OCI-LY3 (cell line): Measurements from ENCODE around the gene CENPB.

Experiments used
- EZH2phosphoT487 ChIP-seq: fragments of 200-600 bp; shearing (Covaris generic); IDR thresholded peaks from 2 replicates; pipeline ENCODE4 v1.6.1; 2018; ENCODE audit warnings: antibody characterized with exemption, mixed run types, low read depth
- TF ChIP-seq, protein P1 (sequence below): fragments of 200-600, 300-600 bp; sonication (generic); IDR thresholded peaks from 2 replicates; pipeline ENCODE4 v1.5.1; 2014; ENCODE audit warnings: antibody characterized with exemption, low read length, low read depth

DNA sequence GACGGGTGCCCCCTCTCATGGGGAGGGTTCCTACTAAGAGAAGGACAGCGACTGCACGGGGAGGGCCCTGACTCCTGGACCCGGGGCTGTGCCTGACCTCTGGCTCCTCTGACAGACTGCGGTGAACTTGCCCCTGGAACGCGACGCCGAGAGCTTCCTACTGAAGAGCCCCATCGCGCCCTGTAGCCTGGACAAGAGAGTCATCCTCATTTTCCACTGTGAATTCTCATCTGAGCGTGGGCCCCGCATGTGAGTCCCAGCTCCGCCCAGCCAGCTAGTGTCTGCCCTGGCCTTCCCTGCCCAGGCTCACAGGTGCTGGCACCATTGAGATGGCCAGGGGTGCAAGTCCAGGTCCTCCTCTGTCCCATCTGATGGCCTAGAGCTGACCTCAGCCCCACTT is 16.7 kb upstream of the CENPB start:
- no peak for TF ChIP-seq EZH2phosphoT487
- TF ChIP-seq, protein P1, sequence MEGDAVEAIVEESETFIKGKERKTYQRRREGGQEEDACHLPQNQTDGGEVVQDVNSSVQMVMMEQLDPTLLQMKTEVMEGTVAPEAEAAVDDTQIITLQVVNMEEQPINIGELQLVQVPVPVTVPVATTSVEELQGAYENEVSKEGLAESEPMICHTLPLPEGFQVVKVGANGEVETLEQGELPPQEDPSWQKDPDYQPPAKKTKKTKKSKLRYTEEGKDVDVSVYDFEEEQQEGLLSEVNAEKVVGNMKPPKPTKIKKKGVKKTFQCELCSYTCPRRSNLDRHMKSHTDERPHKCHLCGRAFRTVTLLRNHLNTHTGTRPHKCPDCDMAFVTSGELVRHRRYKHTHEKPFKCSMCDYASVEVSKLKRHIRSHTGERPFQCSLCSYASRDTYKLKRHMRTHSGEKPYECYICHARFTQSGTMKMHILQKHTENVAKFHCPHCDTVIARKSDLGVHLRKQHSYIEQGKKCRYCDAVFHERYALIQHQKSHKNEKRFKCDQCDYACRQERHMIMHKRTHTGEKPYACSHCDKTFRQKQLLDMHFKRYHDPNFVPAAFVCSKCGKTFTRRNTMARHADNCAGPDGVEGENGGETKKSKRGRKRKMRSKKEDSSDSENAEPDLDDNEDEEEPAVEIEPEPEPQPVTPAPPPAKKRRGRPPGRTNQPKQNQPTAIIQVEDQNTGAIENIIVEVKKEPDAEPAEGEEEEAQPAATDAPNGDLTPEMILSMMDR = no peak
